ENCODE data around the gene DNAJC17.

The DNAJC17 gene

GRCh38 chr15:40796512-40796911 lies 10.8 kb downstream of the DNAJC17 start:
- Histone ChIP-seq H3K79me2 (ENCODE audit: insufficient read depth, low read length) (peaks cover 73% of the 10 kb centered on the region), H3K4me3 (ENCODE audit: insufficient read depth, low read length, poor library complexity, severe bottlenecking) (no peak overlapping the region), H3K36me3 (ENCODE audit: low read length) (no peaks in the 10 kb centered on the region), H4K20me1 (ENCODE audit: low read depth, low read length) (no peaks in the 10 kb centered on the region), H3K4me2 (ENCODE audit: low read depth, low read length, poor library complexity, severe bottlenecking) (no peak overlapping the region), H3F3A (ENCODE audit: insufficient read depth) (no peaks in the 10 kb centered on the region), H3K9me3 (ENCODE audit: insufficient read depth, low read length) (no peaks in the 10 kb centered on the region), H2AFZ (ENCODE audit: low read depth, low read length, severe bottlenecking) (no peak overlapping the region), H3K9me2 (replicated peaks; ENCODE audit: insufficient read depth, low read length) (no peaks in the 10 kb centered on the region), H3K9ac (ENCODE audit: low read length) (no peak overlapping the region), H3K27ac (ENCODE audit: low read depth, low read length) (no peak overlapping the region), H3K27me3 (ENCODE audit: low read length) (no peaks in the 10 kb centered on the region)
- TF ChIP-seq CTCF (IDR thresholded peaks at IDR 0.05; ENCODE audit: insufficient read depth, low read length, poor library complexity, severe bottlenecking) (no peak), EZH2phosphoT487 (conservative IDR thresholded peaks at IDR 0.05; ENCODE audit: low read length) (no peak)

- no peak overlapping the region for H3K9ac ChIP-seq (ENCODE audit: low read length)
- no peaks in the 10 kb centered on the region for H3F3A ChIP-seq (ENCODE audit: insufficient read depth)
- H4K20me1 ChIP-seq (ENCODE audit: low read depth, low read length) = no peaks in the 10 kb centered on the region
- no peak overlapping the region for H3K4me3 ChIP-seq (ENCODE audit: insufficient read depth, low read length, poor library complexity, severe bottlenecking)
- TF ChIP-seq EZH2phosphoT487 (conservative IDR thresholded peaks at IDR 0.05; ENCODE audit: low read length) = no peak
- TF ChIP-seq CTCF (IDR thresholded peaks at IDR 0.05; ENCODE audit: insufficient read depth, low read length, poor library complexity, severe bottlenecking) = no peak
- H3K9me3 ChIP-seq (ENCODE audit: insufficient read depth, low read length) = no peaks in the 10 kb centered on the region
- no peak overlapping the region for H2AFZ ChIP-seq (ENCODE audit: low read depth, low read length, severe bottlenecking)
- H3K9me2 ChIP-seq (replicated peaks; ENCODE audit: insufficient read depth, low read length) = no peaks in the 10 kb centered on the region
- H3K36me3 ChIP-seq (ENCODE audit: low read length) = no peaks in the 10 kb centered on the region
- peaks cover 71% of the 10 kb centered on the region for H3K79me2 ChIP-seq (ENCODE audit: insufficient read depth, low read length)
- no peaks in the 10 kb centered on the region for H3K27me3 ChIP-seq (ENCODE audit: low read length)
- no peak overlapping the region for H3K27ac ChIP-seq (ENCODE audit: low read depth, low read length)
- no peak overlapping the region for H3K4me2 ChIP-seq (ENCODE audit: low read depth, low read length, poor library complexity, severe bottlenecking)
Measured at GRCh38 chr15:40796041-40796440, 11.2 kb downstream of the DNAJC17 start.

DNA sequence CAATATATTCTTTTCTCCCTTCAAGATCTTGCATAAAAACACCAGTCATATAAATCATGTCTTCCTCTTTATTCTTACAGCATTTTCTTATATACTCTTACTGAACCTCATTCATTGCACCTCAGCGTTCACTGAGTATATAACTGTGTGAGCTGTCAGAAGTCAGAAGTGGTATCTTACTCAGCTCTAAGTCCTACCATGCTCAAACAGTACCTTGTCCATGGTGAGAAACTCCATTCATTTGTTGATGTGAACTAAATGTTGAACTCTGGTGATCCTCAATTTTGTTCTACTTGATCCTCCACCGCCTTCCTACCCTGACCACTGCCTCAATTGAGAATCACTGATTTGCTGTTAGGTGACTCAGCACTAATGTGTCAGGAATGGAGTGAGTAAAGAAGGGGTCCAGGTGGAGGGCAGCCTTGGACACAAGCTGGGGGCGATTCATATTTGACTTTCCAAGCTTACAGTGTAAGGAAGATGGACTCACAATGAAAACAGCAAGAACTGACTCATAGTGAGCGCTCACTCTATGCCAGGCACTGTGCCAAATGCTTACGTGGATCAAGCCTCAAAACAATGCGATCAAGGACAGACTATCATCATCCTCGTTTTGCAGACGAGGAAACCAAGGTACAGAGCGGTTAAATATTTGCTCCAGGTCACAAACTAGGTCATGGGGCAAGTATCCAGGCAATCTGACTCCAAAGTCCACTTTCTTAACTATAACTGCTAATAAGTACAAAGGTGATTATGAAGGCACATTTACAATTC lies 13.9 kb downstream of the DNAJC17 start:
- Histone ChIP-seq H3K9ac (ENCODE audit: low read length) (no peak overlapping the region), H3K36me3 (ENCODE audit: low read length) (no peaks in the 10 kb centered on the region), H3K27me3 (ENCODE audit: low read length) (no peaks in the 10 kb centered on the region), H3K9me2 (replicated peaks; ENCODE audit: insufficient read depth, low read length) (no peaks in the 10 kb centered on the region), H3K27ac (ENCODE audit: low read depth, low read length) (no peak overlapping the region), H3F3A (ENCODE audit: insufficient read depth) (no peaks in the 10 kb centered on the region), H3K9me3 (ENCODE audit: insufficient read depth, low read length) (no peaks in the 10 kb centered on the region), H2AFZ (ENCODE audit: low read depth, low read length, severe bottlenecking) (no peak overlapping the region), H3K79me2 (ENCODE audit: insufficient read depth, low read length) (peaks cover 68% of the 10 kb centered on the region), H3K4me2 (ENCODE audit: low read depth, low read length, poor library complexity, severe bottlenecking) (no peak overlapping the region), H4K20me1 (ENCODE audit: low read depth, low read length) (no peaks in the 10 kb centered on the region), H3K4me3 (ENCODE audit: insufficient read depth, low read length, poor library complexity, severe bottlenecking) (no peak overlapping the region)
- TF ChIP-seq CTCF (IDR thresholded peaks at IDR 0.05; ENCODE audit: insufficient read depth, low read length, poor library complexity, severe bottlenecking) = no peak
- no peak for TF ChIP-seq EZH2phosphoT487 (conservative IDR thresholded peaks at IDR 0.05; ENCODE audit: low read length)
